ENCODE data around the gene ZBTB16.

ZBTB16 gene

GRCh38 chr11:114149689-114150407 lies 90.3 kb downstream of the ZBTB16 start:
- DNase-seq (ENCODE audit: low read depth in 2 of 3, low spot score in 2 of 3), result no peak

- no peak for DNase-seq (ENCODE audit: low read depth in 2 of 3, low spot score in 2 of 3)
Measured at GRCh38 chr11:114150671-114151070, 91.2 kb downstream of the ZBTB16 start.

GRCh38 chr11:114151631-114152030 lies 92.1 kb downstream of the ZBTB16 start:
- no peak for DNase-seq (ENCODE audit: low read depth in 2 of 3, low spot score in 2 of 3)

- DNase-seq (ENCODE audit: low read depth in 2 of 3, low spot score in 2 of 3), result no peak
Measured at GRCh38 chr11:114152162-114152561, 92.7 kb downstream of the ZBTB16 start.

GRCh38 chr11:114152785-114153184 lies 93.3 kb downstream of the ZBTB16 start:
- DNase-seq (ENCODE audit: low read depth in 2 of 3, low spot score in 2 of 3), result no peak

- no peak for DNase-seq (ENCODE audit: low read depth in 2 of 3, low spot score in 2 of 3)
Measured at GRCh38 chr11:114153224-114153623, 93.7 kb downstream of the ZBTB16 start.

GRCh38 chr11:114154271-114155047 lies 94.9 kb downstream of the ZBTB16 start:
- no peak for DNase-seq (ENCODE audit: low read depth in 2 of 3, low spot score in 2 of 3)

- no peak for DNase-seq (ENCODE audit: low read depth in 2 of 3, low spot score in 2 of 3)
Measured at GRCh38 chr11:114155116-114155515, 95.6 kb downstream of the ZBTB16 start.

- no peak for DNase-seq (ENCODE audit: low read depth in 2 of 3, low spot score in 2 of 3)
Measured at GRCh38 chr11:114156131-114156581, 96.6 kb downstream of the ZBTB16 start.

- no peak for DNase-seq (ENCODE audit: low read depth in 2 of 3, low spot score in 2 of 3)
Measured at GRCh38 chr11:114156782-114157181, 97.3 kb downstream of the ZBTB16 start.

- no peak for DNase-seq (ENCODE audit: low read depth in 2 of 3, low spot score in 2 of 3)
Measured at GRCh38 chr11:114157476-114158050, 98.1 kb downstream of the ZBTB16 start.

GRCh38 chr11:114158421-114158820 lies 98.9 kb downstream of the ZBTB16 start:
- DNase-seq (ENCODE audit: low read depth in 2 of 3, low spot score in 2 of 3), result no peak

GRCh38 chr11:114158886-114159285 lies 99.4 kb downstream of the ZBTB16 start:
- DNase-seq (ENCODE audit: low read depth in 2 of 3, low spot score in 2 of 3), result no peak

GRCh38 chr11:114159320-114159719 lies 99.8 kb downstream of the ZBTB16 start:
- no peak for DNase-seq (ENCODE audit: low read depth in 2 of 3, low spot score in 2 of 3)

GRCh38 chr11:114159802-114160632 lies 100.5 kb downstream of the ZBTB16 start:
- peak; percentile 71 to 75 (median 74) for DNase-seq (ENCODE audit: low read depth in 2 of 3, low spot score in 2 of 3)

- no peak for DNase-seq (ENCODE audit: low read depth in 2 of 3, low spot score in 2 of 3)
Measured at GRCh38 chr11:114160894-114161293, 101.4 kb downstream of the ZBTB16 start.

- DNase-seq (ENCODE audit: low read depth in 2 of 3, low spot score in 2 of 3), result no peak
Measured at GRCh38 chr11:114161486-114162250, 102.2 kb downstream of the ZBTB16 start.

GRCh38 chr11:114162719-114163123 lies 103.2 kb downstream of the ZBTB16 start:
- DNase-seq (ENCODE audit: low read depth in 2 of 3, low spot score in 2 of 3), result no peak

- no peak for DNase-seq (ENCODE audit: low read depth in 2 of 3, low spot score in 2 of 3)
Measured at GRCh38 chr11:114163229-114163631, 103.7 kb downstream of the ZBTB16 start.

GRCh38 chr11:114163830-114164401 lies 104.4 kb downstream of the ZBTB16 start:
- DNase-seq (ENCODE audit: low read depth in 2 of 3, low spot score in 2 of 3), result no peak
